ENCODE data around the gene SLC36A3. TPM values are rescaled to one million over a fixed set of nuclear protein-coding genes. Genes with fewer than 3 reads are reported as not detected.

Gene SLC36A3
- total and polyA plus RNA-seq, 2 experiments from 2014 or later = not detected

DNA sequence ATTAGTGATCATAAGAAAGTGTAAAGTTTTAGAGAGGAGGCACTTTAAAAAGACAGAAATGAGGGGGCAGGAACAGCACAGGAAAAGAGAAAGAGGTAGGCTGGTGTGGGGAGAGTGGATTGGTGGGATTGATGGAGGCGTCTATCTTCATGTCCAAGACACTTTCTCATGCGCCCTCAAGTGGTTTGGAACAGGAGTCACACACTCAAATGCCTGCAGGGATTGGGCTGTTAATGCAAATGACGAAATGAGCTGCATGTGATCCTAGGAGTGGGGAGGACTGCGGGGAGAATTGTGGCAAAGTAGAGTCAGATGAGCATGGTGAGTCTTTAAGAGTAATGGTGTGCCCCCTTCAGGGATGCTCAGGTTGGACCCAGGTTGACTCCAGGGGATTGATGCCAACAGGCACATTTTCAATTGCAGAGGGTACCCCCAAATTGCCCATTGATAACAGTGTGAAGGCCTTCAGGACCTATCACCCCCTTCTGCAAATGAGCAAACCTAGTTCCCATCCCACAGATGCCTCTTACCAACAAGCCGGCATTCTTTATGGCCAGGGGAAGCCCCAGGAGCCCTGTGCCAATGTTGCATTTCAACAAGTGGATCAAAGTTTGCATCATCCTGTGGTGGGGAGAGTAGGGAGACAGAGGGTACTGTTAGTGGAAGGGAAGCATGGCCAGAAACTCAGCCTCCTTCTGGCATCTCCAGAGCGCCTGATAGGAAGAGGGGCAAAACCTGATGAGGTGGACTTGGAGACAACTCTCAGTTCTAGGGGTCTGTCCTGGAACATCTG lies 5.3 kb downstream of the SLC36A3 start:
- no peak overlapping the region for H3K4me3 ChIP-seq
- H3K4me1 ChIP-seq (ENCODE audit: low read depth) = no peaks in the 10 kb centered on the region
- peak; percentile 69 for TF ChIP-seq CTCF (IDR thresholded peaks at IDR 0.05; ENCODE audit: low read depth, low read length)
- DNase-seq (ENCODE audit: low read depth in 1 of 2, low spot score in 1 of 2) = peak; percentile 47 to 80
- no peaks in the 10 kb centered on the region for H3K27me3 ChIP-seq
- no peak overlapping the region for H3K27ac ChIP-seq
- no peaks in the 10 kb centered on the region for H3K36me3 ChIP-seq
- H3K9me3 ChIP-seq (ENCODE audit: low read depth) = no peaks in the 10 kb centered on the region

GRCh38 chr5:151296974-151297373 lies 6.6 kb downstream of the SLC36A3 start:
- no peaks in the 10 kb centered on the region for H3K36me3 ChIP-seq
- no peaks in the 10 kb centered on the region for H3K4me1 ChIP-seq (ENCODE audit: low read depth)
- no peaks in the 10 kb centered on the region for H3K27me3 ChIP-seq
- H3K4me3 ChIP-seq = no peak overlapping the region
- no peak for TF ChIP-seq CTCF (IDR thresholded peaks at IDR 0.05; ENCODE audit: low read depth, low read length)
- DNase-seq (ENCODE audit: low read depth in 1 of 2, low spot score in 1 of 2) = no peak
- no peak overlapping the region for H3K27ac ChIP-seq
- H3K9me3 ChIP-seq (ENCODE audit: low read depth) = no peaks in the 10 kb centered on the region

GRCh38 chr5:151296478-151296830 lies 7.1 kb downstream of the SLC36A3 start:
- no peak for TF ChIP-seq CTCF (IDR thresholded peaks at IDR 0.05; ENCODE audit: low read depth, low read length)
- no peaks in the 10 kb centered on the region for H3K4me1 ChIP-seq (ENCODE audit: low read depth)
- no peak for DNase-seq (ENCODE audit: low read depth in 1 of 2, low spot score in 1 of 2)

DNA sequence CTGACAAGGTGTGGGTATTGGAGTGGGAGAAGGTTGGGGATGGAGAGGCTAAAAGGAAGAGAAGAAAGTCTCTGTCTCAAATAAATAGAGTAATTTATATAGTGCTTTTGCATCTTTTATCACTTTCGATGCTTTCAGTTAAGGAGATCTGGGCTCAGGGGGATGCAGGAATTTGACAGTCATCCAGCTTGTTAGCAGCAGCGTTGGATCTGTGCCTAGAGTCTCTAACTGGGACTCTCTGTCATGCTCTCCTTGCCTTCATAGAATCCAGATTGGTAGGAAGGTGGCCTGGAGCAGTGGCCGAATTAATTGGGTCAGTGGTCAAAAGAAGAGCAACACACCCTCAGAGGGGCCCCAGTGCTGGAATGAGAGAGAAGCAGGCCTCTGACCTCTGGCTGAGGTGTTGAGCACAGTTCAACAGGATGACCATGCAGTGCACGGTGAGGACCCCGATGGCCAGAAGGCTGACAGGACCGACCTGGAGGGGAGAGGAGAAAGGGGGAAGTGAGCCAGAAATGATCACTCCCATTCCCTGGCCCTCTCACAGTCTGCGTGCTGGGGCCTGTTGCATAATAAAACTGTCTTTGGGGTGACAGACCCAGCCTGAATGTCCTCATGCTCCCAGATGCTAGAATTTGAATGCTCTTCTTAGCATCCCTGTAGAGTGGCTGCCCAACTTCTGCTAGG lies 7.6 kb downstream of the SLC36A3 start:
- Histone ChIP-seq H3K36me3 (no peaks in the 10 kb centered on the region), H3K27ac (no peak overlapping the region), H3K27me3 (no peaks in the 10 kb centered on the region), H3K4me3 (no peak overlapping the region), H3K4me1 (ENCODE audit: low read depth) (no peaks in the 10 kb centered on the region), H3K9me3 (ENCODE audit: low read depth) (no peaks in the 10 kb centered on the region)
- peak in 1 of 2 donors; percentile 13 for DNase-seq (ENCODE audit: low read depth in 1 of 2, low spot score in 1 of 2)
- no peak for TF ChIP-seq CTCF (IDR thresholded peaks at IDR 0.05; ENCODE audit: low read depth, low read length)

More at GRCh38 chr5:151296478-151296830, 7.1 kb downstream of the SLC36A3 start:
- Histone ChIP-seq H3K27me3 (no peaks in the 10 kb centered on the region), H3K27ac (no peak overlapping the region), H3K4me3 (no peak overlapping the region), H3K9me3 (ENCODE audit: low read depth) (no peaks in the 10 kb centered on the region), H3K36me3 (no peaks in the 10 kb centered on the region)

GRCh38 chr5:151295138-151295537 lies 8.4 kb downstream of the SLC36A3 start:
- peak in 1 of 2 donors; percentile 38 for DNase-seq (ENCODE audit: low read depth in 1 of 2, low spot score in 1 of 2)
- no peaks in the 10 kb centered on the region for H3K4me1 ChIP-seq (ENCODE audit: low read depth)
- H3K27me3 ChIP-seq = no peaks in the 10 kb centered on the region
- TF ChIP-seq CTCF (IDR thresholded peaks at IDR 0.05; ENCODE audit: low read depth, low read length) = no peak
- no peaks in the 10 kb centered on the region for H3K9me3 ChIP-seq (ENCODE audit: low read depth)
- H3K4me3 ChIP-seq = no peak overlapping the region
- no peaks in the 10 kb centered on the region for H3K36me3 ChIP-seq
- H3K27ac ChIP-seq = no peak overlapping the region
